Ishikawa (cell line): ENCODE measurements around the gene FKBP7.

Experiments used
- CEBPB ChIP-seq: IDR thresholded peaks from 2 replicates; pipeline ENCODE4 v1.6.1; 2012
- CREB1 ChIP-seq: IDR thresholded peaks from 2 replicates; pipeline ENCODE4 v1.6.1; 2012; ENCODE audit warnings: low read depth
- EGR1 ChIP-seq: IDR thresholded peaks from 2 replicates; pipeline ENCODE4 v1.6.1; 2012
- EP300 ChIP-seq: IDR thresholded peaks from 2 replicates; pipeline ENCODE4 v1.6.1; 2012; ENCODE audit warnings: borderline replicate concordance
- MAX ChIP-seq: IDR thresholded peaks from 2 replicates; pipeline ENCODE4 v1.6.1; 2012
- NFIC ChIP-seq: IDR thresholded peaks from 2 replicates; pipeline ENCODE4 v1.6.1; 2012
- RAD21 ChIP-seq: IDR thresholded peaks from 2 replicates; pipeline ENCODE4 v1.6.1; 2012; ENCODE audit warnings: low read depth
- TAF1 ChIP-seq: IDR thresholded peaks from 2 replicates; pipeline ENCODE4 v1.6.1; 2012; ENCODE audit warnings: low read depth, mild to moderate bottlenecking
- TCF12 ChIP-seq: IDR thresholded peaks from 2 replicates; pipeline ENCODE4 v1.6.1; 2012; ENCODE audit warnings: low read depth
- TEAD4 ChIP-seq: IDR thresholded peaks from 2 replicates; pipeline ENCODE4 v1.6.1; 2012
- USF1 ChIP-seq: IDR thresholded peaks from 2 replicates; pipeline ENCODE4 v1.6.1; 2012
- YY1 ChIP-seq: IDR thresholded peaks from 2 replicates; pipeline ENCODE4 v1.6.1; 2012; ENCODE audit warnings: low read depth
- ZBTB7A ChIP-seq: IDR thresholded peaks from 2 replicates; pipeline ENCODE4 v1.6.1; 2012; ENCODE audit warnings: low read depth
- TF ChIP-seq, protein P1 (sequence below): IDR thresholded peaks from 2 replicates; pipeline ENCODE4 v1.6.1; 2012; ENCODE audit warnings: low read depth, mild to moderate bottlenecking

FKBP7 gene

DNA sequence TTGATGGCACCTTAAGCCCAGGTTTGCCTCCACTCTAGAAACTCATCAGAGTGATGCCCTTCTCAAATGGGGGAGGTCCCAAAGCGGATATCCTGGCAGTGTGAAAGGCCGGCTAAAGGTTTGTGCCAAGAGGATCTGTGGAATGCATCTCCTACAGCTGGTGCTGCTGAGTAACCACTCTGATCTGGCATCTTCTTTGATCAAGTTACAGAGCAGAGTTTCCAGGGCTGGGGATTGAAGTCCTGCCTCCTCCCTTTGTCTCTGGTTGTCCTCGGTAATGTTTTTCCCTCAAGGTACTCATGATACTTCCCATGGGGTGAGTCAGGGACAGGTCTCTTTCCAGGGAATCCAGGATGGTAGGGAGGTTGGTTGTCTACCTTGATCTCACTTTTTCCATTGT is 52.0 kb downstream of the FKBP7 start:
- no peak for TF ChIP-seq YY1
- TF ChIP-seq EGR1: no peak
- no peak for TF ChIP-seq CEBPB
- no peak for TF ChIP-seq TAF1
- no peak for TF ChIP-seq MAX
- no peak for TF ChIP-seq CREB1
- TF ChIP-seq NFIC: no peak
- TF ChIP-seq TEAD4: no peak

- TF ChIP-seq, protein P1, sequence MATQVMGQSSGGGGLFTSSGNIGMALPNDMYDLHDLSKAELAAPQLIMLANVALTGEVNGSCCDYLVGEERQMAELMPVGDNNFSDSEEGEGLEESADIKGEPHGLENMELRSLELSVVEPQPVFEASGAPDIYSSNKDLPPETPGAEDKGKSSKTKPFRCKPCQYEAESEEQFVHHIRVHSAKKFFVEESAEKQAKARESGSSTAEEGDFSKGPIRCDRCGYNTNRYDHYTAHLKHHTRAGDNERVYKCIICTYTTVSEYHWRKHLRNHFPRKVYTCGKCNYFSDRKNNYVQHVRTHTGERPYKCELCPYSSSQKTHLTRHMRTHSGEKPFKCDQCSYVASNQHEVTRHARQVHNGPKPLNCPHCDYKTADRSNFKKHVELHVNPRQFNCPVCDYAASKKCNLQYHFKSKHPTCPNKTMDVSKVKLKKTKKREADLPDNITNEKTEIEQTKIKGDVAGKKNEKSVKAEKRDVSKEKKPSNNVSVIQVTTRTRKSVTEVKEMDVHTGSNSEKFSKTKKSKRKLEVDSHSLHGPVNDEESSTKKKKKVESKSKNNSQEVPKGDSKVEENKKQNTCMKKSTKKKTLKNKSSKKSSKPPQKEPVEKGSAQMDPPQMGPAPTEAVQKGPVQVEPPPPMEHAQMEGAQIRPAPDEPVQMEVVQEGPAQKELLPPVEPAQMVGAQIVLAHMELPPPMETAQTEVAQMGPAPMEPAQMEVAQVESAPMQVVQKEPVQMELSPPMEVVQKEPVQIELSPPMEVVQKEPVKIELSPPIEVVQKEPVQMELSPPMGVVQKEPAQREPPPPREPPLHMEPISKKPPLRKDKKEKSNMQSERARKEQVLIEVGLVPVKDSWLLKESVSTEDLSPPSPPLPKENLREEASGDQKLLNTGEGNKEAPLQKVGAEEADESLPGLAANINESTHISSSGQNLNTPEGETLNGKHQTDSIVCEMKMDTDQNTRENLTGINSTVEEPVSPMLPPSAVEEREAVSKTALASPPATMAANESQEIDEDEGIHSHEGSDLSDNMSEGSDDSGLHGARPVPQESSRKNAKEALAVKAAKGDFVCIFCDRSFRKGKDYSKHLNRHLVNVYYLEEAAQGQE: no peak
- TF ChIP-seq ZBTB7A (no peak), MAX (no peak), TCF12 (no peak), EP300 (no peak), CEBPB (no peak), CREB1 (no peak), EGR1 (no peak), TEAD4 (no peak), YY1 (no peak), NFIC (no peak), USF1 (no peak), TAF1 (no peak)
Measured at GRCh38 chr2:178425255-178425827, 53.1 kb downstream of the FKBP7 start.

DNA sequence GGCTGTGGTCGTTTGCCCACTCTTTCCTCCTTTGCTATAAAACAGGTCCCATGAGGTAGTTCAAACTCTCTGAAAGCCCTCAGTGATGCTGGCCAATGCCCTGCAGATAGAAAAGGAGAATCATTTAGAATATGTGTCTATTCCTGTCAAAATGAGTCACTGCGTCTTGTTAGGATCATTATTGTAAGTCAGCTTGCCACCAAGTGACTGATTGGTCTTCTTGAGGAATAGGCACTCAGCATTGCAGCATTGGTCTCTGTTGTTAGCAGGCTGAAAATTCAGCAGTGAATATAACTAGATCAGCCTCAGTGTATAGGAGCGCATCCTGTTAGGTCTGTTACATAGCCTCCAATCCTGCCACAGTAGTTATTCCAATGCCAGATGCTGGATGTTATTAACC is 56.3 kb downstream of the FKBP7 start:
- no peak for TF ChIP-seq CEBPB
- TF ChIP-seq ZBTB7A: no peak
- TF ChIP-seq NFIC: no peak
- no peak for TF ChIP-seq USF1
- no peak for TF ChIP-seq EGR1
- TF ChIP-seq EP300: no peak
- TF ChIP-seq RAD21: no peak

GRCh38 chr2:178420463-178420999 is 57.9 kb downstream of the FKBP7 start:
- TF ChIP-seq, protein P1: no peak
- no peak for TF ChIP-seq EGR1
- TF ChIP-seq NFIC: no peak
- no peak for TF ChIP-seq USF1
- TF ChIP-seq RAD21: no peak
- no peak for TF ChIP-seq TCF12
- no peak for TF ChIP-seq MAX
- no peak for TF ChIP-seq TAF1

DNA sequence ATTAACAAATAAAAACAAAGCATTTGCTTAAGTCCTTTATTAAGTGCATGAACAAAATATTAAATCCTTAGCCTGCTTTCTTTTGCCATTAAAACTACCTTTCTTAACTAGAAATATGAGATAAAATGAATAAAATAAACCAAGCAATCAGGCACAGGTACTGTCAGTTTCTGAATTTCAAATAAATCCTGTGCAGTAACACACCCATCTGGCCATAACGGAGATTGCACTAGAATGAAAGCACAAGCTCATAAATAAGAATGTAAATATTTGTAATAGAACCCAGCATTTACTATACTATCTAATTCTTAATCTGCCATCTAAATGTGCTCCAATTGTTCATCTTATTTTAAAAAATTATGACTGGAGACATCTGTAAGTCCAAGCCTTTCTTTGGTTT is 59.3 kb downstream of the FKBP7 start:
- TF ChIP-seq TAF1 (no peak), RAD21 (peak; percentile 36; the same call in 1 of the 2 replicates)

DNA sequence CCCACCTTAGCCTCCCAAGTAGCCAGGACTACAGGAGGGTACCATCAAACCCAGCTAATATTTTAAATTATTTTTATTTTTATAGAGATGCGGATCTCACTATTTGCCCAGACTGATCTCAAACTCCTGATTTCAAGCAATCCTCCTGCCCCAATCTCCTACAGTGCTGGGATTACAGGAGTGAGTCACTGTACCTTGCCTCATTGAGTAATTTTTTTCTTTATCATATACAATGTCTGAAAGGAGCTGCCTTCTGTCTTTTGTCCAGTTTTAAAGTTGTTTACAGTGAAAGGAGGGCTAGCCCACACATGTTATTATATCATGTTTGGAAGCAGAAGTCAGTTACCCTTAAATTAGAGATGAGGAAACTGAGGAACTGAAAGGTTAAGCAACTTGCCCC is 60.0 kb downstream of the FKBP7 start:
- TF ChIP-seq USF1 (no peak), NFIC (no peak), RAD21 (no peak), TCF12 (no peak), TAF1 (no peak)
